PFSK-1 (cell line): Measurements from ENCODE around the gene GALNT10.

Source experiments
- FOXP2 ChIP-seq: optimal IDR thresholded peaks from 2 replicates; pipeline ENCODE3; 2011; ENCODE audit warnings: borderline replicate concordance, control low read depth, inconsistent platforms; ENCODE audit not compliant: insufficient read depth; ENCODE audit errors: extremely low read length, extremely low read depth
- POLR2AphosphoS5 ChIP-seq: IDR thresholded peaks from 2 replicates; pipeline ENCODE4 v1.6.1; 2012; ENCODE audit warnings: low read depth, mild to moderate bottlenecking, control low read depth, low read length, moderate library complexity
- SIN3A ChIP-seq: IDR thresholded peaks from 2 replicates; pipeline ENCODE4 v1.6.1; 2012; ENCODE audit warnings: mild to moderate bottlenecking, low read length, moderate library complexity, borderline replicate concordance; ENCODE audit not compliant: insufficient read depth
- TAF1 ChIP-seq: IDR thresholded peaks from 2 replicates; pipeline ENCODE4 v1.6.1; 2012; ENCODE audit warnings: low read length, control low read depth, borderline replicate concordance; ENCODE audit not compliant: insufficient read depth
- TF ChIP-seq, protein P1 (sequence below), 2 experiments: IDR thresholded peaks; 2 replicates each; pipeline versions ENCODE4 v1.6.1 to v1.8.0; 2011 to 2012; ENCODE audit warnings: low read depth in 2 of 2, low read length in 2 of 2, control low read depth in 1 of 2, inconsistent platforms in 1 of 2, mild to moderate bottlenecking in 1 of 2, moderate library complexity in 1 of 2; ENCODE audit not compliant: insufficient read depth in 1 of 2

DNA sequence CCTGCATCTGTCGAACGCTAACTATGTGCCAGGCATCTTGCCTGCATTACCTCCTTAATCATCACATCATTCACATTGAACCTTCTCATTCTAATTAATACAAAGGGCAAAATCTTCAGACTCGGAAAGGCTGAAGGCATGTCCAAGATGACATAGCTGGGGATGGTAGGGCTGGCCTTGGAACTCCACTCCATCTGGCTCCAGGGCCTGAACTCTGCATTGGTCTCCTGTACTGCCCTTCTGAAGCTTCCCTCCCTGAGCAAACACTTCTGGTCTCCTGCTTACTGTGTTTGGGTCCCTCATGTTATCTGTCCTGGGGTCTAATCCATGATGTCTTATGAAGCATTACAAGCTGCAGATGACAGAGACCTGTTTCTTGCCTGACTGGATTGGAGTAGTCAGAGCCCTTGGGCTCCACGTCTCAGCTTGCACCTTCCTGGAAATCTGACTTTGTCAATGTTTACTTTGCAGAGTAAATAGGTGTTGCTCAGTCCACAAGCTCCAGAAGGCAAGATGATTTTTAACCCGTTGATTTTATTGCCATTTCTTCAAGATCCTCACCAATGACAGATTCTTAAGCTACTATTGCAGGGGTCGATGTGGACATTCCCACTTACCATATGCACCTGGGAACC is 106.1 kb downstream of the GALNT10 start:
- TF ChIP-seq POLR2AphosphoS5 (no peak), TAF1 (no peak), SIN3A (no peak), FOXP2 (no peak)
- TF ChIP-seq, protein P1, sequence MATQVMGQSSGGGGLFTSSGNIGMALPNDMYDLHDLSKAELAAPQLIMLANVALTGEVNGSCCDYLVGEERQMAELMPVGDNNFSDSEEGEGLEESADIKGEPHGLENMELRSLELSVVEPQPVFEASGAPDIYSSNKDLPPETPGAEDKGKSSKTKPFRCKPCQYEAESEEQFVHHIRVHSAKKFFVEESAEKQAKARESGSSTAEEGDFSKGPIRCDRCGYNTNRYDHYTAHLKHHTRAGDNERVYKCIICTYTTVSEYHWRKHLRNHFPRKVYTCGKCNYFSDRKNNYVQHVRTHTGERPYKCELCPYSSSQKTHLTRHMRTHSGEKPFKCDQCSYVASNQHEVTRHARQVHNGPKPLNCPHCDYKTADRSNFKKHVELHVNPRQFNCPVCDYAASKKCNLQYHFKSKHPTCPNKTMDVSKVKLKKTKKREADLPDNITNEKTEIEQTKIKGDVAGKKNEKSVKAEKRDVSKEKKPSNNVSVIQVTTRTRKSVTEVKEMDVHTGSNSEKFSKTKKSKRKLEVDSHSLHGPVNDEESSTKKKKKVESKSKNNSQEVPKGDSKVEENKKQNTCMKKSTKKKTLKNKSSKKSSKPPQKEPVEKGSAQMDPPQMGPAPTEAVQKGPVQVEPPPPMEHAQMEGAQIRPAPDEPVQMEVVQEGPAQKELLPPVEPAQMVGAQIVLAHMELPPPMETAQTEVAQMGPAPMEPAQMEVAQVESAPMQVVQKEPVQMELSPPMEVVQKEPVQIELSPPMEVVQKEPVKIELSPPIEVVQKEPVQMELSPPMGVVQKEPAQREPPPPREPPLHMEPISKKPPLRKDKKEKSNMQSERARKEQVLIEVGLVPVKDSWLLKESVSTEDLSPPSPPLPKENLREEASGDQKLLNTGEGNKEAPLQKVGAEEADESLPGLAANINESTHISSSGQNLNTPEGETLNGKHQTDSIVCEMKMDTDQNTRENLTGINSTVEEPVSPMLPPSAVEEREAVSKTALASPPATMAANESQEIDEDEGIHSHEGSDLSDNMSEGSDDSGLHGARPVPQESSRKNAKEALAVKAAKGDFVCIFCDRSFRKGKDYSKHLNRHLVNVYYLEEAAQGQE (IDR thresholded peaks at IDR 0.05; ENCODE audit: insufficient read depth in 1 of 2, low read depth in 2 of 2, low read length in 2 of 2) = no peak
